ENCODE results near the gene ODC1.

ODC1 gene

GRCh38 chr2:10423400-10423774 is 24.7 kb downstream of the ODC1 start:
- H3K27ac ChIP-seq (ENCODE audit: low read depth, low read length), result no peak overlapping the region
- H3K4me3 ChIP-seq (ENCODE audit: low read depth, low read length), result no peak overlapping the region
- H3K27me3 ChIP-seq (ENCODE audit: control insufficient read depth, insufficient read depth, low read length), result no peaks in the 10 kb centered on the region
- no peaks in the 10 kb centered on the region for H3K9me3 ChIP-seq (ENCODE audit: control insufficient read depth, insufficient read depth, low read depth, low read length)
- peaks cover 4% of the 10 kb centered on the region; the same call in 1 of the 2 replicates for H3K4me1 ChIP-seq (ENCODE audit: control insufficient read depth, insufficient read depth, low read length)
- no peaks in the 10 kb centered on the region for H3K36me3 ChIP-seq (ENCODE audit: control insufficient read depth, insufficient read depth, low read length)
- no peak overlapping the region for H3K9ac ChIP-seq (ENCODE audit: low read length)

GRCh38 chr2:10422732-10423399 is 25.3 kb downstream of the ODC1 start:
- Histone ChIP-seq H3K27me3 (ENCODE audit: control insufficient read depth, insufficient read depth, low read length) (no peaks in the 10 kb centered on the region), H3K4me3 (ENCODE audit: low read depth, low read length) (no peak overlapping the region), H3K27ac (ENCODE audit: low read depth, low read length) (no peak overlapping the region), H3K9me3 (ENCODE audit: control insufficient read depth, insufficient read depth, low read depth, low read length) (no peaks in the 10 kb centered on the region), H3K4me1 (ENCODE audit: control insufficient read depth, insufficient read depth, low read length) (peaks cover 4% of the 10 kb centered on the region; the same call in 1 of the 2 replicates), H3K36me3 (ENCODE audit: control insufficient read depth, insufficient read depth, low read length) (no peaks in the 10 kb centered on the region), H3K9ac (ENCODE audit: low read length) (no peak overlapping the region)

GRCh38 chr2:10422251-10422650 is 25.9 kb downstream of the ODC1 start:
- no peak overlapping the region for H3K4me3 ChIP-seq (ENCODE audit: low read depth, low read length)
- no peaks in the 10 kb centered on the region for H3K9me3 ChIP-seq (ENCODE audit: control insufficient read depth, insufficient read depth, low read depth, low read length)
- H3K36me3 ChIP-seq (ENCODE audit: control insufficient read depth, insufficient read depth, low read length), result no peaks in the 10 kb centered on the region
- peaks cover 4% of the 10 kb centered on the region; the same call in 1 of the 2 replicates for H3K4me1 ChIP-seq (ENCODE audit: control insufficient read depth, insufficient read depth, low read length)
- no peaks in the 10 kb centered on the region for H3K27me3 ChIP-seq (ENCODE audit: control insufficient read depth, insufficient read depth, low read length)
- no peak overlapping the region for H3K9ac ChIP-seq (ENCODE audit: low read length)
- H3K27ac ChIP-seq (ENCODE audit: low read depth, low read length), result no peak overlapping the region

GRCh38 chr2:10419553-10420257 is 28.4 kb downstream of the ODC1 start:
- Histone ChIP-seq H3K36me3 (ENCODE audit: control insufficient read depth, insufficient read depth, low read length) (no peaks in the 10 kb centered on the region), H3K4me1 (ENCODE audit: control insufficient read depth, insufficient read depth, low read length) (peaks cover 4% of the 10 kb centered on the region; the same call in 1 of the 2 replicates)

GRCh38 chr2:10417551-10418335 is 30.4 kb downstream of the ODC1 start:
- H3K9ac ChIP-seq (ENCODE audit: low read length), result no peak overlapping the region

More at GRCh38 chr2:10419553-10420257, 28.4 kb downstream of the ODC1 start:
- Histone ChIP-seq H3K4me3 (ENCODE audit: low read depth, low read length) (no peak overlapping the region), H3K27me3 (ENCODE audit: control insufficient read depth, insufficient read depth, low read length) (no peaks in the 10 kb centered on the region), H3K27ac (ENCODE audit: low read depth, low read length) (no peak overlapping the region), H3K9me3 (ENCODE audit: control insufficient read depth, insufficient read depth, low read depth, low read length) (no peaks in the 10 kb centered on the region), H3K9ac (ENCODE audit: low read length) (no peak overlapping the region)

GRCh38 chr2:10415640-10416039 is 32.5 kb downstream of the ODC1 start:
- no peak overlapping the region for H3K27ac ChIP-seq (ENCODE audit: low read depth, low read length)
- H3K9ac ChIP-seq (ENCODE audit: low read length), result no peak overlapping the region
- H3K4me3 ChIP-seq (ENCODE audit: low read depth, low read length), result no peak overlapping the region
- no peaks in the 10 kb centered on the region for H3K27me3 ChIP-seq (ENCODE audit: control insufficient read depth, insufficient read depth, low read length)
- H3K4me1 ChIP-seq (ENCODE audit: control insufficient read depth, insufficient read depth, low read length), result no peaks in the 10 kb centered on the region
- no peaks in the 10 kb centered on the region for H3K36me3 ChIP-seq (ENCODE audit: control insufficient read depth, insufficient read depth, low read length)
- no peaks in the 10 kb centered on the region for H3K9me3 ChIP-seq (ENCODE audit: control insufficient read depth, insufficient read depth, low read depth, low read length)

More at GRCh38 chr2:10417551-10418335, 30.4 kb downstream of the ODC1 start:
- no peak overlapping the region for H3K4me3 ChIP-seq (ENCODE audit: low read depth, low read length)
- no peak overlapping the region for H3K27ac ChIP-seq (ENCODE audit: low read depth, low read length)
- no peaks in the 10 kb centered on the region for H3K9me3 ChIP-seq (ENCODE audit: control insufficient read depth, insufficient read depth, low read depth, low read length)
- H3K4me1 ChIP-seq (ENCODE audit: control insufficient read depth, insufficient read depth, low read length), result no peaks in the 10 kb centered on the region; the same call in 1 of the 2 replicates
- H3K27me3 ChIP-seq (ENCODE audit: control insufficient read depth, insufficient read depth, low read length), result no peaks in the 10 kb centered on the region
- no peaks in the 10 kb centered on the region for H3K36me3 ChIP-seq (ENCODE audit: control insufficient read depth, insufficient read depth, low read length)

DNA sequence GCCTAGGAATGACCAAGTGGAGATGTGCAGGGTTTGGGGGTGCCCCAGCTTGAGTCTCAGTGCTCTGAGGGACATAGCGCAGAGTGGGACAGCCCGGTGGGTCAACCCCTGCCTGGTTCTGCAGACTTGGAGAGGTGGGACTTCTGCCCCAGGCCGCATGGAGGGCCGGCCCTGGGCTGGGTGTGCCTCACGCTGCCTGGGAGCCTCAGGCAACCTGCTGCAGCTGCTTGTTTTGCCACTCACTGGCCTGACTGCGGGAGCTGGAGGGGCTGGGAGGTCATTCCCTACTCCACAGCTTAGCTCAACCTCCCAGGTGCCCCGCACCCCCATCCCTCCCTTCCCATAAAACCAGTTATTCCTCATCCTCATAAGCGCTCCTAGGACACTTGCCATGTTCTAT is 33.1 kb downstream of the ODC1 start:
- Histone ChIP-seq H3K4me3 (ENCODE audit: low read depth, low read length) (no peak overlapping the region), H3K9ac (ENCODE audit: low read length) (no peak overlapping the region), H3K4me1 (ENCODE audit: control insufficient read depth, insufficient read depth, low read length) (no peaks in the 10 kb centered on the region), H3K36me3 (ENCODE audit: control insufficient read depth, insufficient read depth, low read length) (no peaks in the 10 kb centered on the region), H3K9me3 (ENCODE audit: control insufficient read depth, insufficient read depth, low read depth, low read length) (no peaks in the 10 kb centered on the region), H3K27ac (ENCODE audit: low read depth, low read length) (no peak overlapping the region), H3K27me3 (ENCODE audit: control insufficient read depth, insufficient read depth, low read length) (no peaks in the 10 kb centered on the region)

DNA sequence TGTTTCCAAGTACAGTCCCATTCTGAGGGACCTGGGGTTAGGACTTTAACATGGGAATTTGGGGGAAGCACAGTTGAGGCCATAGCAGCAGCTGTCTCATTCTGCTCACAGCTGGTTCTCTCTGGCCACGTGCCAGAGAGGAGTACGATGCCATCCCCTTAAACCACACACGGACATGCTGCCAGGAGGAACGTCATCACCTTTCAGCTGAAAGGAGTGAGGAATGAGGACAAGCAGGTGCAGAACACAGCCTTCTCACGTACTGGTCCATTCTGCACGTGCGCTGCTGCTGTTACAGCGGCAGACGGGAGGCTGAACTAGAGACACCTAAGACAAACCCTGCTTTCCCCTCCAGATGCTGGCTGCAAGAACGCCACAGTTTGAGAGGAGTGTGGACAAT is 33.5 kb downstream of the ODC1 start:
- H3K9ac ChIP-seq (ENCODE audit: low read length), result no peak overlapping the region
- H3K27ac ChIP-seq (ENCODE audit: low read depth, low read length), result no peak overlapping the region

GRCh38 chr2:10413991-10414451 is 34.1 kb downstream of the ODC1 start:
- H3K4me1 ChIP-seq (ENCODE audit: control insufficient read depth, insufficient read depth, low read length), result peaks cover 3% of the 10 kb centered on the region; the same call in 1 of the 2 replicates
- no peak overlapping the region for H3K27ac ChIP-seq (ENCODE audit: low read depth, low read length)
- no peak overlapping the region for H3K4me3 ChIP-seq (ENCODE audit: low read depth, low read length)
- no peak overlapping the region for H3K9ac ChIP-seq (ENCODE audit: low read length)
- H3K36me3 ChIP-seq (ENCODE audit: control insufficient read depth, insufficient read depth, low read length), result no peaks in the 10 kb centered on the region
- no peaks in the 10 kb centered on the region for H3K9me3 ChIP-seq (ENCODE audit: control insufficient read depth, insufficient read depth, low read depth, low read length)
- no peaks in the 10 kb centered on the region for H3K27me3 ChIP-seq (ENCODE audit: control insufficient read depth, insufficient read depth, low read length)

More for the DNA sequence above, 33.5 kb downstream of the ODC1 start:
- Histone ChIP-seq H3K27me3 (ENCODE audit: control insufficient read depth, insufficient read depth, low read length) (no peaks in the 10 kb centered on the region), H3K36me3 (ENCODE audit: control insufficient read depth, insufficient read depth, low read length) (no peaks in the 10 kb centered on the region), H3K9me3 (ENCODE audit: control insufficient read depth, insufficient read depth, low read depth, low read length) (no peaks in the 10 kb centered on the region), H3K4me3 (ENCODE audit: low read depth, low read length) (no peak overlapping the region), H3K4me1 (ENCODE audit: control insufficient read depth, insufficient read depth, low read length) (no peaks in the 10 kb centered on the region)

GRCh38 chr2:10413503-10413902 is 34.6 kb downstream of the ODC1 start:
- H3K27me3 ChIP-seq (ENCODE audit: control insufficient read depth, insufficient read depth, low read length), result no peaks in the 10 kb centered on the region
- no peak overlapping the region for H3K4me3 ChIP-seq (ENCODE audit: low read depth, low read length)
- no peak overlapping the region for H3K9ac ChIP-seq (ENCODE audit: low read length)
- H3K4me1 ChIP-seq (ENCODE audit: control insufficient read depth, insufficient read depth, low read length), result peaks cover 8% of the 10 kb centered on the region; the same call in 1 of the 2 replicates
- H3K9me3 ChIP-seq (ENCODE audit: control insufficient read depth, insufficient read depth, low read depth, low read length), result no peaks in the 10 kb centered on the region
- H3K27ac ChIP-seq (ENCODE audit: low read depth, low read length), result no peak overlapping the region
- H3K36me3 ChIP-seq (ENCODE audit: control insufficient read depth, insufficient read depth, low read length), result no peaks in the 10 kb centered on the region
